MM.1S (cell line): Measurements from ENCODE around the gene BRINP2.

Source experiments
- CTCF ChIP-seq: fragments of 300-600 bp; sonication (generic); IDR thresholded peaks from 2 replicates; pipeline ENCODE4 v1.5.1; 2016; ENCODE audit warnings: antibody characterized with exemption, low read length, mixed read lengths
- EZH2phosphoT487 ChIP-seq: fragments of 300-600 bp; sonication (generic); IDR thresholded peaks from 2 replicates; pipeline ENCODE4 v1.6.1; 2018; ENCODE audit warnings: antibody characterized with exemption, low read length

DNA sequence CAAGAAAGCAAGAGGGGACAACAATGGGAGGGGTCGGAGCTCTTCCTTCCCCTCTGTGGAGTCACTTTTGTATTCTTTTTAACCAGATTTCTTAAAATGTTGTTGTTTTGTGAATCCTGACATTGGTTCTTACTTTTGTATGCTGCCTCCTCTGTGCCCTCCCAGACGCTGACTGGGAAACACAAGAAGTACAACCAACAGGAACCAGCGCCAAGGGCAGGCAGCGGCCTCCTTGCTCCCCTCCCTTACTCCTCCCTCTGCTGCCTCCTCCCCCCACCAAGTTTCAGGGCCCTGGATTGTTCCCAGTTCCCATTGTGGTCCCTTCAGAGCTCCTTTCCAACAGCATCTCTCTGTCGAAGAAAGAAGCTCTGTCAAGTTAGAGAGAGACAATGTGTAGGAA is 111.1 kb downstream of the BRINP2 start:
- TF ChIP-seq CTCF (no peak), EZH2phosphoT487 (no peak)
